Astrocyte (in vitro differentiated cells and primary cell): ENCODE results near the gene ACSM6. TPM values are rescaled to one million over a fixed set of nuclear protein-coding genes. Genes with fewer than 3 reads are reported as not detected.

Source experiments
- DNase-seq: peaks from one replicate; pipeline ENCODE4 v3.0.0-alpha.2; 2010; ENCODE audit warnings: low read depth
- FAIRE-seq: peaks from 2 replicates; lab custom pipeline; 2011; peaks lifted over from hg19 to GRCh38; lab: Jason Lieb, UNC
- H2AFZ ChIP-seq: 2 replicates; pipeline ENCODE4 v1.6.0; 2012; ENCODE audit warnings: low read depth, low read length, inconsistent platforms
- H3K27ac ChIP-seq: 2 replicates; pipeline ENCODE4 v1.5.1; 2011; ENCODE audit warnings: low read depth, low read length, inconsistent platforms
- H3K27me3 ChIP-seq: 2 replicates; pipeline ENCODE4 v1.6.0; 2011; ENCODE audit warnings: low read length, inconsistent platforms; ENCODE audit not compliant: insufficient read depth
- H3K36me3 ChIP-seq: 2 replicates; pipeline ENCODE4 v1.5.1; 2011; ENCODE audit warnings: low read length, inconsistent platforms; ENCODE audit not compliant: insufficient read depth
- H3K4me1 ChIP-seq: 2 replicates; pipeline ENCODE4 v1.5.1; 2011; ENCODE audit warnings: low read length, inconsistent platforms; ENCODE audit not compliant: insufficient read depth
- H3K4me2 ChIP-seq: 2 replicates; pipeline ENCODE4 v1.6.0; 2012; ENCODE audit warnings: low read length, inconsistent platforms
- H3K4me3 ChIP-seq: 2 replicates; pipeline ENCODE4 v1.5.1; 2011; ENCODE audit warnings: low read depth, mild to moderate bottlenecking, low read length, inconsistent platforms; ENCODE audit not compliant: insufficient read depth
- H3K79me2 ChIP-seq: 2 replicates; pipeline ENCODE4 v1.6.0; 2012; ENCODE audit warnings: mild to moderate bottlenecking, low read length, inconsistent platforms; ENCODE audit not compliant: insufficient read depth
- H3K9ac ChIP-seq: 2 replicates; pipeline ENCODE4 v1.6.0; 2012; ENCODE audit warnings: mild to moderate bottlenecking, low read length, inconsistent platforms
- H3K9me3 ChIP-seq: 2 replicates; pipeline ENCODE4 v1.5.1; 2012; ENCODE audit warnings: low read depth, mild to moderate bottlenecking, low read length, inconsistent platforms; ENCODE audit not compliant: insufficient read depth
- H4K20me1 ChIP-seq: 2 replicates; pipeline ENCODE4 v1.6.0; 2012; ENCODE audit warnings: low read length, inconsistent platforms; ENCODE audit not compliant: insufficient read depth
- H3K27ac Mint-ChIP-seq: one replicate; pipeline ENCODE4 v1.8.0; 2021; ENCODE audit warnings: mild to moderate bottlenecking, mixed read lengths; ENCODE audit not compliant: unreplicated experiment
- H3K27me3 Mint-ChIP-seq: one replicate; pipeline ENCODE4 v1.8.0; 2021; ENCODE audit warnings: low read depth, mixed read lengths; ENCODE audit not compliant: unreplicated experiment
- H3K36me3 Mint-ChIP-seq: one replicate; pipeline ENCODE4 v1.8.0; 2021; ENCODE audit warnings: low read depth, mixed read lengths; ENCODE audit not compliant: unreplicated experiment
- H3K4me1 Mint-ChIP-seq: one replicate; pipeline ENCODE4 v1.8.0; 2021; ENCODE audit warnings: low read depth, mixed read lengths; ENCODE audit not compliant: unreplicated experiment
- H3K4me3 Mint-ChIP-seq: one replicate; pipeline ENCODE4 v1.8.0; 2021; ENCODE audit warnings: mild to moderate bottlenecking, moderate library complexity, mixed read lengths; ENCODE audit not compliant: unreplicated experiment
- H3K9me3 Mint-ChIP-seq: one replicate; pipeline ENCODE4 v1.8.0; 2021; ENCODE audit warnings: mild to moderate bottlenecking, mixed read lengths; ENCODE audit not compliant: unreplicated experiment
- CTCF ChIP-seq: IDR thresholded peaks from 2 replicates; pipeline ENCODE4 v1.5.1; 2011; ENCODE audit warnings: low read depth, mild to moderate bottlenecking, inconsistent platforms, low read length, moderate library complexity; ENCODE audit not compliant: insufficient read depth
- EZH2 ChIP-seq: IDR thresholded peaks from 2 replicates; pipeline ENCODE4 v1.6.1; 2012; ENCODE audit warnings: mild to moderate bottlenecking, low read length, inconsistent platforms; ENCODE audit not compliant: insufficient read depth
- total RNA-seq: library from RNA; stranded (reverse); gene quantifications from 2 replicates; pipeline ENCODE4 v1.2.1, GENCODE V29; 2021

ACSM6 gene
- total RNA-seq, 1 donor from 2014 or later = not detected

- no peak for DNase-seq
- Mint-ChIP-seq H3K4me3 (no peak overlapping the region), H3K27ac (no peak overlapping the region), H3K9me3 (peaks cover 4% of the 10 kb centered on the region), H3K27me3 (no peaks in the 10 kb centered on the region), H3K4me1 (no peaks in the 10 kb centered on the region), H3K36me3 (no peaks in the 10 kb centered on the region)
- Histone ChIP-seq H3K27me3 (no peaks in the 10 kb centered on the region), H3K4me1 (no peaks in the 10 kb centered on the region), H3K4me3 (no peak overlapping the region), H3K36me3 (no peaks in the 10 kb centered on the region), H3K27ac (no peak overlapping the region), H3K79me2 (no peaks in the 10 kb centered on the region), H3K9ac (no peak overlapping the region), H3K9me3 (no peaks in the 10 kb centered on the region), H4K20me1 (no peaks in the 10 kb centered on the region), H2AFZ (no peak overlapping the region), H3K4me2 (no peak overlapping the region)
- no peak for FAIRE-seq
- TF ChIP-seq CTCF = no peak
- no peak for TF ChIP-seq EZH2
Observed at GRCh38 chr10:95176101-95176500, 17.9 kb upstream of the ACSM6 start.

GRCh38 chr10:95177429-95177828 is 16.6 kb upstream of the ACSM6 start:
- TF ChIP-seq CTCF (no peak), EZH2 (no peak)
- Histone ChIP-seq H3K4me1 (no peaks in the 10 kb centered on the region), H3K9me3 (no peaks in the 10 kb centered on the region), H3K27ac (no peak overlapping the region), H3K4me2 (no peak overlapping the region), H3K4me3 (no peak overlapping the region), H3K36me3 (no peaks in the 10 kb centered on the region), H3K9ac (no peak overlapping the region), H3K27me3 (no peaks in the 10 kb centered on the region), H4K20me1 (no peaks in the 10 kb centered on the region), H2AFZ (no peak overlapping the region), H3K79me2 (no peaks in the 10 kb centered on the region)
- no peak for DNase-seq
- H3K4me3 Mint-ChIP-seq = no peak overlapping the region
- no peak for FAIRE-seq
- peaks cover 6% of the 10 kb centered on the region for H3K4me1 Mint-ChIP-seq
- no peaks in the 10 kb centered on the region for H3K36me3 Mint-ChIP-seq
- no peak overlapping the region for H3K27ac Mint-ChIP-seq
- H3K27me3 Mint-ChIP-seq = no peaks in the 10 kb centered on the region
- H3K9me3 Mint-ChIP-seq = peaks cover 4% of the 10 kb centered on the region

GRCh38 chr10:95178266-95178665 is 15.8 kb upstream of the ACSM6 start:
- Histone ChIP-seq H3K27me3 (no peaks in the 10 kb centered on the region), H3K79me2 (no peaks in the 10 kb centered on the region), H3K4me1 (no peaks in the 10 kb centered on the region), H3K36me3 (no peaks in the 10 kb centered on the region), H3K4me3 (no peak overlapping the region), H4K20me1 (no peaks in the 10 kb centered on the region), H2AFZ (no peak overlapping the region), H3K9ac (no peak overlapping the region), H3K27ac (no peak overlapping the region), H3K4me2 (no peak overlapping the region), H3K9me3 (no peaks in the 10 kb centered on the region)
- H3K27me3 Mint-ChIP-seq = no peaks in the 10 kb centered on the region
- FAIRE-seq = no peak
- H3K4me3 Mint-ChIP-seq = no peak overlapping the region
- H3K9me3 Mint-ChIP-seq = peaks cover 4% of the 10 kb centered on the region
- TF ChIP-seq EZH2 = no peak
- TF ChIP-seq CTCF = no peak
- no peak overlapping the region for H3K27ac Mint-ChIP-seq
- H3K4me1 Mint-ChIP-seq = peaks cover 9% of the 10 kb centered on the region
- H3K36me3 Mint-ChIP-seq = no peaks in the 10 kb centered on the region
- DNase-seq = no peak
